Coronary artery (tissue), 2 donors: ENCODE measurements around the gene WNT1.

Experiments
- DNase-seq: peaks from one replicate; pipeline ENCODE4 v3.0.0-alpha.2; 2017; ENCODE audit warnings: low spot score
- H3K27ac ChIP-seq, 2 donors: fragments of 200-600 bp; sonication (generic); one replicate each; pipeline ENCODE4 v1.5.1; 2016 to 2019
- H3K4me3 ChIP-seq: fragments of 200-600 bp; sonication (generic); 2 replicates; pipeline ENCODE4 v1.5.1; 2016; ENCODE audit warnings: mild to moderate bottlenecking, moderate library complexity
- TF ChIP-seq, protein P1 (sequence below): fragments of 200-600 bp; sonication (generic); IDR thresholded peaks from one replicate; pipeline ENCODE4 v1.5.1; 2019; ENCODE audit warnings: antibody characterized with exemption

Gene WNT1

DNA sequence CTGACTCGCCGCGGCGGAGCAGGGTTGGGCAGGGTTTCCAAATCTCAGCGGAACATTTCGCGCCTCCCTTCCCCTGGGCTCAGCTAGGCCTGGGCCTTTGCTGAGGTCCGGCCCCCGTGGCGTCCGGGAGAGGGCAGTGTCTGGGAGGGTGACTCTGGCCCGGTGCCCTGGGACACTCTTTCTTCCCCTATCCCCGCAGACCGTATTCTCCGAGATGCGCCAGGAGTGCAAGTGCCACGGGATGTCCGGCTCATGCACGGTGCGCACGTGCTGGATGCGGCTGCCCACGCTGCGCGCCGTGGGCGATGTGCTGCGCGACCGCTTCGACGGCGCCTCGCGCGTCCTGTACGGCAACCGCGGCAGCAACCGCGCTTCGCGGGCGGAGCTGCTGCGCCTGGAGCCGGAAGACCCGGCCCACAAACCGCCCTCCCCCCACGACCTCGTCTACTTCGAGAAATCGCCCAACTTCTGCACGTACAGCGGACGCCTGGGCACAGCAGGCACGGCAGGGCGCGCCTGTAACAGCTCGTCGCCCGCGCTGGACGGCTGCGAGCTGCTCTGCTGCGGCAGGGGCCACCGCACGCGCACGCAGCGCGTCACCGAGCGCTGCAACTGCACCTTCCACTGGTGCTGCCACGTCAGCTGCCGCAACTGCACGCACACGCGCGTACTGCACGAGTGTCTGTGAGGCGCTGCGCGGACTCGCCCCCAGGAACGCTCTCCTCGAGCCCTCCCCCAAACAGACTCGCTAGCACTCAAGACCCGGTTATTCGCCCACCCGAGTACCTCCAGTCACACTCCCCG, 3.0 kb downstream of the WNT1 start:
- peak overlapping the region; percentile 59 for H3K4me3 ChIP-seq
- DNase-seq, result no peak
- TF ChIP-seq, protein P1, sequence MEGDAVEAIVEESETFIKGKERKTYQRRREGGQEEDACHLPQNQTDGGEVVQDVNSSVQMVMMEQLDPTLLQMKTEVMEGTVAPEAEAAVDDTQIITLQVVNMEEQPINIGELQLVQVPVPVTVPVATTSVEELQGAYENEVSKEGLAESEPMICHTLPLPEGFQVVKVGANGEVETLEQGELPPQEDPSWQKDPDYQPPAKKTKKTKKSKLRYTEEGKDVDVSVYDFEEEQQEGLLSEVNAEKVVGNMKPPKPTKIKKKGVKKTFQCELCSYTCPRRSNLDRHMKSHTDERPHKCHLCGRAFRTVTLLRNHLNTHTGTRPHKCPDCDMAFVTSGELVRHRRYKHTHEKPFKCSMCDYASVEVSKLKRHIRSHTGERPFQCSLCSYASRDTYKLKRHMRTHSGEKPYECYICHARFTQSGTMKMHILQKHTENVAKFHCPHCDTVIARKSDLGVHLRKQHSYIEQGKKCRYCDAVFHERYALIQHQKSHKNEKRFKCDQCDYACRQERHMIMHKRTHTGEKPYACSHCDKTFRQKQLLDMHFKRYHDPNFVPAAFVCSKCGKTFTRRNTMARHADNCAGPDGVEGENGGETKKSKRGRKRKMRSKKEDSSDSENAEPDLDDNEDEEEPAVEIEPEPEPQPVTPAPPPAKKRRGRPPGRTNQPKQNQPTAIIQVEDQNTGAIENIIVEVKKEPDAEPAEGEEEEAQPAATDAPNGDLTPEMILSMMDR, result no peak
- H3K27ac ChIP-seq, result no peak overlapping the region

GRCh38 chr12:48981757-48982157, 3.6 kb downstream of the WNT1 start:
- no peak for DNase-seq
- H3K4me3 ChIP-seq, result peak overlapping the region; percentile 59
- TF ChIP-seq, protein P1, result no peak
- H3K27ac ChIP-seq, result no peak overlapping the region

DNA sequence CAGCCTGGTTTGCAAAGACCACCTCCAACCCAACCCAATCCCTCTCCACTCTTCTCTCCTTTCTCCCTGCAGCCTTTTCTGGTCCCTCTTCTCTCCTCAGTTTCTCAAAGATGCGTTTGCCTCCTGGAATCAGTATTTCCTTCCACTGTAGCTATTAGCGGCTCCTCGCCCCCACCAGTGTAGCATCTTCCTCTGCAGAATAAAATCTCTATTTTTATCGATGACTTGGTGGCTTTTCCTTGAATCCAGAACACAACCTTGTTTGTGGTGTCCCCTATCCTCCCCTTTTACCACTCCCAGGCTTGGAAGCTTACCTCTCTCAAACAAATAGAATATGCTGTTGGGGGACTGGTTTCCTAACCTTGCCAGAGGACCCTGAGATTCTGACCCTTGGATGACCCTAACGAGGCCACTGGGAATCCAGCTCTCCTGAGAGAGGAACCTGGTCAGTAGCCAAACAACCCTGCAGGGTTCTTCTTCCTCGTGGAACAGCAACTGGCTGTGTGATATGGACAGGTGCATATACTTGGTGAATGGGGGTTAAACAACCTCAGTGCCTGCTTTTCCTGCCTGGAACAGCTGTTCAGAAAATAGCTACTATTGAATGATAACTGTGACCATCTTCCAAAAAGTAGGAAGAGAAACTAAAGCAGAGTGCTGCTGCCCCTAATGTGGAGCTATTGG, 4.4 kb downstream of the WNT1 start:
- TF ChIP-seq, protein P1, result no peak
- no peak for DNase-seq
- Histone ChIP-seq H3K27ac (no peak overlapping the region), H3K4me3 (no peak overlapping the region)

DNA sequence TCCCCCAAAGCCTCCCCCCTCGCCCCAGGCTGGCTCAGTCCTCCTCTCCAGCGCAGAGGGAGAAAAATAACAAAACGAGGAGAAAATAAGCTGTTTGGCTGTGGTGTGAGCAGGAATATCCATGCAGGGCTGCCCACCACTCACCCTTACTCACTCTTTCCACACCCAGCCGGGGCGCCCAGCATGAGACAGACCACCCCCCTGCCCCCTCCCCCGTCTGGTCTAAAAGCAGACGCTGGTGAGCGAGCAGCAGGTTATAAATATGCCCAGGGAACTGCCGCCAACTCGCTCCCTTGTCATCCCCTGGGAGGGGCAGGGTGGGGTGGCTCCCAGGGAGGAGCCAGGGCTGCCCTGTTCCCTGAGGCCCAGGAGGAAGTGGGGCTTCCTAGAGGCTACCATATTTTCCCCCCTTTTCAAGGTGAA, 7.4 kb downstream of the WNT1 start:
- TF ChIP-seq, protein P1, result no peak
- H3K4me3 ChIP-seq, result peak overlapping the region; percentile 54
- no peak for DNase-seq
- peak overlapping the region in 1 of 2 donors; percentile 63 for H3K27ac ChIP-seq

DNA sequence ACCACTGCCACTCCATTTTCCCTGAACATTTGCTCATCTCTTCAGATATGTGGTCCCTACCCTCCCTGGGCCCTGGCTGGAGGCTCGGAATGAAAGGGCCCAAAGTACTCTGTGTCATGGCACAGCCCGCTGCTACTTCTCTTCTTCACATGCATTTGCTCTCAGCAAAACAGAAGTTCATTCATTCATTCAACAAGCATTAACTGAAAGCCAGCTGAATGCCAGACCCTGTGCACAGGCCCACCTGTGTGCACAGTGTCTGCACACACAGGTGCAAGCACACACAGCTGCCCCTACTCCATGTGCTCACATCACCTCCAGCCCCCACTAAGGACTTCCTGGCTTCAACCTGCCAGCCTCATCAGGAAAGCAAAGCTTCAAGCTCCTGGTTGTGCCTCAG, 7.8 kb downstream of the WNT1 start:
- no peak for DNase-seq
- Histone ChIP-seq H3K27ac (no peak overlapping the region), H3K4me3 (no peak overlapping the region)
- TF ChIP-seq, protein P1, result no peak

GRCh38 chr12:48986720-48987291, 8.7 kb downstream of the WNT1 start:
- no peak overlapping the region for H3K27ac ChIP-seq
- no peak overlapping the region for H3K4me3 ChIP-seq
- TF ChIP-seq, protein P1, result no peak
- no peak for DNase-seq
